ENCODE measurements around the gene RNF157.

DNA sequence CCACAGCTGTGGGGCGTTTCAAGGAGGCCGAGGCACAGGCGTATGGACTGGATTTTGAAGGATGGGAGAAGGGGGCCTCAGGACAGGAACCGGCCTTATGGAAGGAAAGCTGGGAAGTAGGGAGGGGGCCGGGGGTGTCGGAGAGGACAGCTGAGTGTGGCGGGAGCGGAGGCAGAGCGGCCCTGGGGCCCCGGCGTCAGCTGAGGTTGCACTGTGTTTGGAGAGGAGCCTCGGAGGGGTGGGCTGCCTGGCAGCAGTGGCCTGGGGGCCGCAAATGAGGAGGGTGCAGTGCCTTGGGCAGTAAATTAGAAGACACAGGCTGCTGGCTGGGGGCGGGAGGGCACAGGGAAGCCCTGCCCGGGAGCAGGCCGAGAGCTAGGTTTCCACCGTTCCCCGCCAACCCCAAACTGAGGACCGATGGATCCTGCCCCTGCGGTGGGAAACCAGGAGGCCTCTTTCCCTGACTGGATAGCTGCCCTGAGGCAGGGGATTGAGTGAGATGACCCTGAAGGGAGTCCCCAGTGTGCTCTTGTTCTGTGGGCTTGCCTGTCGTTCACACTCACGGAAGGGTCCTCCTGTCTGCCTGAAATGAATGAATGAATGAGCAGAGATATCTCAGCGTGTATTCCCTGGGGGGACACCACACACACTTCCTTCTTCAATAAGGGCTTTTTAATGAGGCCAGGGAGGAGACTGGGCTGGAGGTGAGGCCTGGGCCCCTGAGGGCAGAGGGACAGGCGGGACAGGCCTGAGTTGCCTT lies 117.7 kb downstream of the RNF157 start:
- TF ChIP-seq, protein P1, sequence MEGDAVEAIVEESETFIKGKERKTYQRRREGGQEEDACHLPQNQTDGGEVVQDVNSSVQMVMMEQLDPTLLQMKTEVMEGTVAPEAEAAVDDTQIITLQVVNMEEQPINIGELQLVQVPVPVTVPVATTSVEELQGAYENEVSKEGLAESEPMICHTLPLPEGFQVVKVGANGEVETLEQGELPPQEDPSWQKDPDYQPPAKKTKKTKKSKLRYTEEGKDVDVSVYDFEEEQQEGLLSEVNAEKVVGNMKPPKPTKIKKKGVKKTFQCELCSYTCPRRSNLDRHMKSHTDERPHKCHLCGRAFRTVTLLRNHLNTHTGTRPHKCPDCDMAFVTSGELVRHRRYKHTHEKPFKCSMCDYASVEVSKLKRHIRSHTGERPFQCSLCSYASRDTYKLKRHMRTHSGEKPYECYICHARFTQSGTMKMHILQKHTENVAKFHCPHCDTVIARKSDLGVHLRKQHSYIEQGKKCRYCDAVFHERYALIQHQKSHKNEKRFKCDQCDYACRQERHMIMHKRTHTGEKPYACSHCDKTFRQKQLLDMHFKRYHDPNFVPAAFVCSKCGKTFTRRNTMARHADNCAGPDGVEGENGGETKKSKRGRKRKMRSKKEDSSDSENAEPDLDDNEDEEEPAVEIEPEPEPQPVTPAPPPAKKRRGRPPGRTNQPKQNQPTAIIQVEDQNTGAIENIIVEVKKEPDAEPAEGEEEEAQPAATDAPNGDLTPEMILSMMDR (IDR thresholded peaks at IDR 0.05): no peak
- TF ChIP-seq POLR2A (IDR thresholded peaks at IDR 0.05): no peak
- TF ChIP-seq POLR2AphosphoS5 (IDR thresholded peaks at IDR 0.05; ENCODE audit: insufficient read depth in 1 of 2, low read depth in 1 of 2): no peak
